HG02642 (cell line): ENCODE data around the gene MARCHF10.
"Not testable (repeated sequence)": the region's sequence is repeated elsewhere in the genome, so short reads cannot be mapped to it uniquely, and the experiment has no call there.

Experiments used
- ATAC-seq: cut with Tn5 transposase; IDR thresholded peaks from one replicate; pipeline ENCODE4 v1.9.1; 2021; ENCODE audit warnings: mild to moderate bottlenecking; ENCODE audit not compliant: unreplicated experiment, poor library complexity

The MARCHF10 gene

GRCh38 chr17:62703261-62703775 lies 104.8 kb downstream of the MARCHF10 start:
- no peak for ATAC-seq

DNA sequence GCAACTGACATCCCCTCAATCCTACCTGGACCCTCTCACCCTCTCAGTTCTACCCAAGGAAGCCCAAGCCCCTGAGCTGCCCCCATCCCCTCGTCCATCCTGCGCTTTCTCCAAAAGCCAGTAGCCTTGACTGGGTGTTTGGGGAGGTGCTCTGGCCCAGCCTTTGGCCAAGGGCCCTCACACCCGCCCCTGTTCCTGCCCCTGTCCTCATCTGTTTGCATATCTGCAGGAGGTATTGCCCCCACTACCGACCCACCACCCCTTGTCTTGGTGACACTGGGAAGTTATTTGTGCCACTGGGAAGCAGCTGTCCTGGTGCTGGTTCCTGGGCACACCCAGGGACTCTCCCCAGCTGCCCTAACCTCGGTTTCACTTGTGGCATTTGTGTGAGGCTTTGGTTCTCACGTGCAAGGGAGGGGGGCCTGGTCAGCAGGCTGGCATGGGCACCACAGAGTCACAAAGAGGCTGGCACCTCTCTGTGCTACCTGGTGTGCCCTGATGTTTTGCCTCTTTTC lies 105.3 kb downstream of the MARCHF10 start:
- no peak for ATAC-seq

- ATAC-seq: no peak
These were observed 106.4 kb downstream of the MARCHF10 start for GRCh38 chr17:62701706-62702085.

GRCh38 chr17:62700964-62701705 lies 107.0 kb downstream of the MARCHF10 start:
- no peak for ATAC-seq

DNA sequence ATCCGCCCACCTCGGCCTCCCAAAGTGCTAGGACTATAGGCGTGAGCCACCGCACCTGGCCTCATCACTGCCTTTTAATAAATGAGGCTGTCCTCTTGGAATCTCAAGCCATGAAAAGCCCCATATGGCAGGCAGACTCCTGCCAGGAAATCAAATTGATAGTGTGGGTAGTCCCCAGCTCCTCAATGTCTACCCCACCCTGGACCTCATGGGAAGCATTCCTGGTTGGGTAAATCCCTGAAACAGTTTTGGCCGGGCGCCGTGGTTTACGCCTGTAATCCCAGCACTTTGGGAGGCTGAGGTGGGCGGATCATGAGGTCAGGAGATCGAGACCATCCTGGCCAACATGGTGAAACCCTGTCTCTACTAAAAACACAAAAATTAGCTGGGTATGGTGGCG lies 109.7 kb downstream of the MARCHF10 start:
- not testable (repeated sequence) for ATAC-seq

GRCh38 chr17:62696726-62697490 lies 111.2 kb downstream of the MARCHF10 start:
- ATAC-seq: no peak

DNA sequence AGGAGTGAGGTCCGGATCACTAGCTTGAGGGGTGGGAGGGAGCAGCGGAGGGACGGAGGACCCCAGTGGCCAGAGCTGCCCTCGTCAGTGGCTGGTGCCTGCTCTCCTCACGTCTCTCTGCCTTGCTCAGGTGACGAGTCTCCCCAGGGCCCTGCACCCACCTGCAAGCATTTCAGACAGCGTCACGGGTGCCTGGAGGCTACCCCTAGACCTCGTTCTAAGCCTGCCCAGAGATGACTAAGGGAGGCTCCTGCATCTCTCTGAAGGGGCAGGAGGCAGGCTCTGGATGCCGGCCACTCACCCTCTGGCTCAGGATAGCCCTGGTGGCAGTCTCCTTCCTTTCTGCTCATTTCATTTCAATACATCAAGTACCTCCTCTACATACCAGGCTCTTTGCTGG lies 111.9 kb downstream of the MARCHF10 start:
- ATAC-seq: no peak

DNA sequence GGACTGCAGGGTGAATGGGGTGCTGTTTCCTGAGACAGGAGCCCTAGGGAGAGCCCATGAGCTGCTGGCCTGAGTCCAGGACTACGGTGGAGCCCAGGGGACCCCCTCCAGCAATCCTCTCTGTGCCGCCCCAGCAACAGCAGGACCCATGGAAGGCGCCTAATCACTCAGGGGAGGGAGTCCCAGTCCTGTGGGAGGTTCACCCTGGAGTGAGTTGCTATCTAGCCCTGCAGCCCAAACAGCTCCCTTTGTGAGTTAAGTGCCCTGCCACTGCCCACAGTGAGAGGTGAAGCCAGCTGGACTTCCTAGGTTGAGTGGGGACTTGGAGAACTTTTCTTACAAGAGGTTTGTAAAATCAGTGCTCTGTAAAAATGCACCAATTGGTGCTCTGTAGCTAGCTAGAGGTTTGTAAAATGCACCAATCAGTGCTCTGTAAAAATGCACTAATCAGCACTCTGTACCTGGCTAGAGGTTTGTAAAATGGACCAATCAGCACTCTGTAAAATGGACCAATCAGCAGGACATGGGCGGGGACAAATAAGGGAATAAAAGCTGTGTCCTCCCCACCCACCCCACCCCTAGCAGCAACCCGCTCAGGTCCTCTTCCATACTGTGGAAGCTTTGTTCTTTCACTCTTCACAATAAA lies 112.9 kb downstream of the MARCHF10 start:
- not testable (repeated sequence) for ATAC-seq

DNA sequence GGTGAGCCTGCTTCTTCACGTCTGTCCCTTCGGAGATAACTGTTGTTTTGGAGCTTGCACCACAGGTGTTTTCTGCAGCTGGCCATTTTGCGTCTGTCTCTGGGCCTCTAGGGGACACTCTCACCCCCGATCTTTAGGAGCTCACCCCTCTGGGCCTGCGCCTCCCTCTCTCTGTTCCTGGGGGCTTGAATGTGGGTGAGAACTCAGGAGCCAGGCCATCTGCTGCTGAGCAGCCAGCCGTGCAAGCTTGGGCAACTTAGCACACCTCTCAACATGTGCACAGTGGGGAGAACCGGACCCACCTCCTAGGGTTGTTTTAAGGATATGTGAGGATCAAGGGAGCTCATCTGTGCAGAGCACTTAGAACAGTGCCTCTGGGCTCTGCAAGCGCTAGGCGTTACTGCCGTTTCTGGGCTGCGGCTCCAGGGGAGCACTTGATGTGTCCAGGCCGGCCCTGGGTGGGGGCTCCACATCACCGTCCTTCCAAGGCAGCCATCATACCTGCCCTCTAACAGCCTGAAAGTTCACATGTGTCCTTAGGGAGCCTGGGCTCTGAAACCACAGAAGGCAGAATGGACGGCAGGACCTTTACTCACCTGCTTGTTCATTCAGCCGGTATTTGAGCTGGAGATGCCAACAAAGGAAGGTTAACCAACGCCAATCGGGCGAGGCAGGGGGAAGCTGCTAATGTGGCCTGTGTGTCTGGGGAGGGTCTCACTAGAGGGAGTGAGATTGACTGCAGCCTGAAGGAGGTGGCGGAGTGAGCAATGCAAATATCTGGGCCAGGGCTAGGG lies 114.3 kb downstream of the MARCHF10 start:
- ATAC-seq: no peak

GRCh38 chr17:62692721-62693431 lies 115.2 kb downstream of the MARCHF10 start:
- ATAC-seq: no peak

- ATAC-seq: no peak
These were observed 115.9 kb downstream of the MARCHF10 start for GRCh38 chr17:62692159-62692651.

GRCh38 chr17:62691589-62691915 lies 116.6 kb downstream of the MARCHF10 start:
- not testable (repeated sequence) for ATAC-seq

DNA sequence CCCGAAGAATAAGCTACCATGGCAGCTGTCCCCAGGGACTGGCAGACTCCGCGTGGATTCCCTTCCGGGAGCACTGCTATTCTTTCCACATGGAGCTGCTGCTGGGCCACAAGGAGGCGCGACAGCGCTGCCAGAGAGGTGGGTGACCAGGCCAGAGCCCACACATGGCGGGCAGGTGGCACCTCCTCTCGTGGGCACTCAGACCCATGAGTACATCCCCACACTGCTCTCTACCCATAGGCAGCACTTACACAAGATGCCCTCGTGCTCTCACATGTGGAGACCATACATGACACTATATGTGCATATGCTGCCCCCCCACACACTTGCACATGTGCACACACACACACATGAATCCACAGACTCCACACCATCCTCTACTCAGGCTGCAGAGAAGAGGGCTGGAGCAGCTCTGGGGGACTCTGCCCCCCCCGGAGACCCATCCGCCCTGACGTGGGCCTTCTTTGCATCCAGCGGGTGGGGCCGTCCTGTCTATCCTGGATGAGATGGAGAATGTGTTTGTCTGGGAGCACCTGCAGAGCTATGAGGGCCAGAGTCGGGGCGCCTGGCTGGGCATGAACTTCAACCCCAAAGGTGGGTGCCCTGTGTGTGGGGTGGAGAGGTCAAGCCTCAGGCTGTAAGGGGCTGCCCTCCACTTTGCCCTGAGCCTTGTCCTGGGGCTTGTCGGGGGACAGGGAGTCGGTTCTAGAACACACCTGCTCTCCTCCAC lies 117.8 kb downstream of the MARCHF10 start:
- no peak for ATAC-seq

DNA sequence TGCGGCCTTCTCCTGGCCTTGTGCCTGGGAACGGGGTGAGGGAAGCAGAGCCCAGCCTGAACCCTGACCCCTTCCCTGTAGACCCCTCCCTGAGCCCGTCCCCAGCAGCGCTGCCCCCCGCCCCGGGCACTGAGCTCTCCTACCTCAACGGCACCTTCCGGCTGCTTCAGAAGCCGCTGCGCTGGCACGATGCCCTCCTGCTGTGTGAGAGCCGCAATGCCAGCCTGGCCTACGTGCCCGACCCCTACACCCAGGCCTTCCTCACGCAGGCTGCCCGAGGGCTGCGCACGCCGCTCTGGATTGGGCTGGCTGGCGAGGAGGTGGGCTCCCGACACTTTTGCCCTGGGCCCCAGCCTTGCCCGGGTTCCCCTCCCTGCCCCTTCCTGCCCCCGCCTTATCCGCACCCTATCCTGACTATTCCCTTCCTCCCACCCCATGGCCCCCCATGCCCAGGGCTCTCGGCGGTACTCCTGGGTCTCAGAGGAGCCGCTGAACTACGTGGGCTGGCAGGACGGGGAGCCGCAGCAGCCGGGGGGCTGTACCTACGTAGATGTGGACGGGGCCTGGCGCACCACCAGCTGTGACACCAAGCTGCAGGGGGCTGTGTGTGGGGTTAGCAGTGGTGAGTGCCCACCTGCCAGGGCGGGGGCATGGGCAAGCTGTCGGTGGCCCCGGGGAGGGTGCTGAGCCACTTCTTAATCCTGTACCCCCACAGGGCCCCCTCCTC lies 118.5 kb downstream of the MARCHF10 start:
- ATAC-seq: no peak

GRCh38 chr17:62688398-62689160 lies 119.5 kb downstream of the MARCHF10 start:
- no peak for ATAC-seq

DNA sequence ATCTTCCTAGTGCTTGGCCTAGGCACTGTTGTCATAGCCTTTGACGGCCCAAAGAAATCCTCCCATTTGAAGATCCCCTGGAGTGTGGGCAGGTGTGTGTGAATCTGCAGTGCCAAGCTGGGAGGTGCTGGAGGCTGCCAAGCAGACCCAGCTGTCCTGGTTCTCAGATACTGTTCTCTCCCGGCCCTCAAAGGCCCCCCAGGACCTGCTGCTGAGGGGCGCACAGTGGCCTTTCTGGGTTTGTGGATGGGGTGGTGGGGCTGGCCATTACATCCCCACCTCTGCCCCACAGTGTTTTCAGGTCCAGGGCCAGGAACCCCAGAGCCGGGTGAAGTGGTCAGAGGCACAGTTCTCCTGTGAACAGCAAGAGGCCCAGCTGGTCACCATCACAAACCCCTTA lies 120.1 kb downstream of the MARCHF10 start:
- ATAC-seq: no peak

GRCh38 chr17:62684179-62684578 lies 123.9 kb downstream of the MARCHF10 start:
- no peak for ATAC-seq
